GM20000 (cell line): ENCODE data around the gene PEX3.

Source experiments
- DNase-seq: peaks from one replicate; pipeline ENCODE4 v3.0.0; 2012; ENCODE audit warnings: low spot score
- TF ChIP-seq, protein P1 (sequence below): IDR thresholded peaks from 2 replicates; pipeline ENCODE4 v1.5.1; 2012; ENCODE audit warnings: mild to moderate bottlenecking, control low read depth; ENCODE audit errors: extremely low read depth, missing control alignments

PEX3 gene, protein sequence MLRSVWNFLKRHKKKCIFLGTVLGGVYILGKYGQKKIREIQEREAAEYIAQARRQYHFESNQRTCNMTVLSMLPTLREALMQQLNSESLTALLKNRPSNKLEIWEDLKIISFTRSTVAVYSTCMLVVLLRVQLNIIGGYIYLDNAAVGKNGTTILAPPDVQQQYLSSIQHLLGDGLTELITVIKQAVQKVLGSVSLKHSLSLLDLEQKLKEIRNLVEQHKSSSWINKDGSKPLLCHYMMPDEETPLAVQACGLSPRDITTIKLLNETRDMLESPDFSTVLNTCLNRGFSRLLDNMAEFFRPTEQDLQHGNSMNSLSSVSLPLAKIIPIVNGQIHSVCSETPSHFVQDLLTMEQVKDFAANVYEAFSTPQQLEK

DNA sequence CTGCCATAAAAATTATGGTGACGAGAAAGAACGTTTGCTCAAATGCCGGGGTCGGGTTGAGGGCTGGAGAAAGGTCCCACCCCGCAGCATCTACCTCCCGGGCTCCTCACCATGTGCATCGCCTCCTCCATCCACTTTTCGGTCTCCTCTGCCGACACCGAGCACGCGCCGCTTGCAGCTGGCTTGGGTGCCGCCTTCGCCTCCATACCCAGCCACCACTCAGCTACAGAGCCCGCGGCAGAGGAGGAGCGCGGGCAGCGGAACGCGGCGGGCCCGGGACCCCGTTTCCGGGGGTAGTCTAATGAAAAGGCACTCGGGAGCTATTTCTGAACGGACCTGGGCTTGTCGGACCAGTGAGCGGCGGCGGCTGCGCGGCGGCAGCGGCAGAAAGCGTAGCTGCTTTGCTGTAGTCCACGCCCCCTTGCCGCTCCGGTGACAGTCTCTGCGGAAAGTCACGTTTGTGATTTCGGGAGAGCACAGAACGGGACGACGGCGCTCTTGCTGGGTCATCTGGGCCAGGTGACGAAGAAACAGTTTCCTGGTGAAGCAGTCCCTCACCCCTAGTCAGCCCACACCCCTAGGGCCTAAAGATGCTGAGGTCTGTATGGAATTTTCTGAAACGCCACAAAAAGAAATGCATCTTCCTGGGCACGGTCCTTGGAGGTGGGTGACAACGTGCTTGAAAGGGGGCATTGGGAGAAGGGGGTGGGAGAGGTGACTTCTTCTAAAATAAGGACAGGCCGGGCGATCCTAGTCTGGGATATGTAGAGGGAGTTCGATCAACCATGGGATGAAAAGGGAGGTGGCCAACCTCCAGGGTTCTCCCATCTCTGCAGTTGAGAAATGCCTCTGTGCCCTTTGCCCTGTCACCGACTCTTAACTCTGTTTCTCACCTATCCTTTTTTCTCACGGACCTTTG, at the start of gene PEX3, which contains the start of gene ADAT2:
Gene PEX3, plus strand, starts transcription at position 353 of the 919 bp plus-strand sequence. Its CDS starts 238 bp downstream, at position 591.
Gene ADAT2, minus strand, starts transcription at position 243 of the 919 bp plus-strand sequence. Its CDS starts 37 bp downstream, at position 206.
- DNase-seq = peak; percentile 88

DNA sequence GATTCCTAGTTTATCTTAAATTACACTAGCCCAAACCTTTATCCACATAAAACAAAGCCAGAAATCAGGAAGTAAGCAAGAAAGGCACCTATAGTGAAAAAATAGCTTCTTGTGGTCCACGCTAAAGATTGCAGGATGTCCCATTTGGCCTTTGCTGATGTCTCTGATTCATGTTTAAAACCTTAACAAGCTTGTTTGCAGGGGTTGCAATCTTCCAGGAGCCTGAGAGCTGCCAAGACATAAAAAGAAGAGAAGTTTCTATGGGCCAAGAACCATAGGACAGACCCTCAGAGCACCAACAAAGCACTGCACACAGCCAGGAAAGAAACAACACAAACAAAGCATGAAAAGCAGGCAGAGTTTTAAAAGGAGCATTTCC, 49.5 kb upstream of the PEX3 start:
- TF ChIP-seq, protein P1, sequence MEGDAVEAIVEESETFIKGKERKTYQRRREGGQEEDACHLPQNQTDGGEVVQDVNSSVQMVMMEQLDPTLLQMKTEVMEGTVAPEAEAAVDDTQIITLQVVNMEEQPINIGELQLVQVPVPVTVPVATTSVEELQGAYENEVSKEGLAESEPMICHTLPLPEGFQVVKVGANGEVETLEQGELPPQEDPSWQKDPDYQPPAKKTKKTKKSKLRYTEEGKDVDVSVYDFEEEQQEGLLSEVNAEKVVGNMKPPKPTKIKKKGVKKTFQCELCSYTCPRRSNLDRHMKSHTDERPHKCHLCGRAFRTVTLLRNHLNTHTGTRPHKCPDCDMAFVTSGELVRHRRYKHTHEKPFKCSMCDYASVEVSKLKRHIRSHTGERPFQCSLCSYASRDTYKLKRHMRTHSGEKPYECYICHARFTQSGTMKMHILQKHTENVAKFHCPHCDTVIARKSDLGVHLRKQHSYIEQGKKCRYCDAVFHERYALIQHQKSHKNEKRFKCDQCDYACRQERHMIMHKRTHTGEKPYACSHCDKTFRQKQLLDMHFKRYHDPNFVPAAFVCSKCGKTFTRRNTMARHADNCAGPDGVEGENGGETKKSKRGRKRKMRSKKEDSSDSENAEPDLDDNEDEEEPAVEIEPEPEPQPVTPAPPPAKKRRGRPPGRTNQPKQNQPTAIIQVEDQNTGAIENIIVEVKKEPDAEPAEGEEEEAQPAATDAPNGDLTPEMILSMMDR = no peak
- no peak for DNase-seq

More for the DNA sequence above, at the start of gene PEX3, which contains the start of gene ADAT2:
- TF ChIP-seq, protein P1 = no peak

DNA sequence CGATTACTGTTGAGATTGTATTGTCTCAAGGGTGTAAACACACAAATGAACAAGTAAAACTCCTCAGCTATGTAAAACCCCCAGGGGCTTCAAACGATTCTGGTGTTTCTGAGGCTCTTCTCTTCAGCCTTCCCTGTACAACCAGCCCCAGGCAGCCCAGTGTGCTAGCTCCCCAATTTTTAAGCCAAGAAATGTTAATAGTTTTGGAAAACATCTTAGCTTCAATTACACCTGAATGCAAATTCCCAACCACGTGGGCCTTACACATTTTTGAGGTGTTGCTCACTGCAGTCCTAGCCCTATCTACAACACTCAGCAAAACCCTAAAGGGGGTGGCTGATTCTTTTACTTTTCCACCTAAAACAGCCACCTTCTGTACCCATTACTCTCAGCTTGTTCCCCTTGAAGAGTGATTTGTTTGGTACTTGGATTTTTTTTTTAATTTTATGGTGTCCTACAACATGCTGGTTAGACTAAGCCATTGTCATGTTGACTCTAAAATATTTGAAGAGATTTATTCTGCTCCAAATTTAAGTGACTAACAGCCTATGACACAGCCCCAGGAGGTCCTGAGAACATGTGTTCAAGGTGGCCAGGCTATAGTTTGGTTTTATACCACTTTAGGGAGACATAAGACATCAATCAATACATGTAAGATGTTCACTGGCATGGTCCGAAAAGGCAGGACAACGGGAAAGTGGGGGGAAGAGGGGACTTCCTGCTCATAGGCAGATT, 48.8 kb upstream of the PEX3 start:
- TF ChIP-seq, protein P1 = no peak
- DNase-seq = no peak

DNA sequence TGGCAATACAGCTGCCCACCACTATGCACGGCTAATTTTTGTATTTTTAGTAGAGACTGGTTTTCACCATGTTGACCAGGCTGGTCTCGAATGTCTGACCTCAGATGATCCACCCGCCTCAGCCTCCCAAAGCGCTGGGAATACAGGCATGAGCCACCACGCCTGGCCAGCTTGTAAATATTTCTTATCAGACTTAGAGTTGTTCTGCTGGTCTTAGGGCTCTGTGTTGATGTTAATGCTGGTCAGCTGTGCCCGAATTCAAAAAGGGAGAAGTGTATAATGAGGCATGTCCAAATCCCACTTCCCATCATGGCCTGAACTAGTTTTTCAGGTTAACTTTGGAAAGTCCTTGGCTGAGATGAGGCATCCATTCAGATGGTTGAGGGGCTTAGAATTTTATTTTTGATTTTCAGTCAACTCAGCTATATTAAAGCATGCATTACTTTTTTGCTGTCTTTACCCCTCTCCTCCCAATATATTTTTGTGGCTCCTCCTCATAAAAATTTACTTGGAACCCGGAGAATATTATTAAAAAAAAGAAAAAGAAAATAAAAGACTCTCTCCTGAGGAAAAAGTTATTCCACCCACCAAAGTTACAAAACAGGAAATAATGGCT, 47.8 kb upstream of the PEX3 start:
- TF ChIP-seq, protein P1 = no peak
- DNase-seq = no peak

DNA sequence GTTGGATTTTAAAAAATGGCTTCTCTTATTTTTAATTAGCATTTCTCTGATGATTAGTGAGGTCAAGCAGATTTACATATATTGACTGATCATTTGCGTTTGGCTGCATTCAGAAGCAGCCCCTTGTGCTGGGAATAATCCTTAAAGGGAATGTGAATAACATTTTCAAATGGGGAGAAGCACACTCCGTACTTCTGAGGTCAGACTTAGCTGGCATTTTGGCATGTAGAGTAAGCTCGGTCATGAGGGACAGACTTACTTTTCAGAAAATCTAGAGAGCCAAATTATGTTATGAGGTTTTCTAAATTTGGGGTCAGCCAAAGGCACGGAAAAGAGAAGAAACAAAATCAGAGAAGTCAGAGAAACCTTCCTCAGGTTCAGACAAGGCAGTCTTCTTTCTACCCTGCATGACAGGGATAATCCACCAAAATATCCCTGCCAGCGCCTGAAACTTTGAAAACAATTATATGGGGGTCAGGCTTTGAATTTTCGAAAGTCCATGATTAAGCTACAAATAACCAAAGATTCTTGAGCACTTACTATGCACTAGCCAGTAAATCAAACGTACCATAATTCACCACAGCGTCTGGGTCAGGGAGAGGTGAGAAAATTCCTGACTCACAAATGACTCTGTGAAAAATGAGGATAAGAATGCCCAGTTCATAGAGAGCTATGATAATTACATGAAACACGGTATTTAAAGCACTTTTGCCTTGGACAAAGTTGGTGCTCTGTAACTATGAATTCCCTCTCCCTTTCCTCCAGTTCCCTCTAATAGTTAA, 45.0 kb upstream of the PEX3 start:
- no peak for DNase-seq
- TF ChIP-seq, protein P1 = no peak

DNA sequence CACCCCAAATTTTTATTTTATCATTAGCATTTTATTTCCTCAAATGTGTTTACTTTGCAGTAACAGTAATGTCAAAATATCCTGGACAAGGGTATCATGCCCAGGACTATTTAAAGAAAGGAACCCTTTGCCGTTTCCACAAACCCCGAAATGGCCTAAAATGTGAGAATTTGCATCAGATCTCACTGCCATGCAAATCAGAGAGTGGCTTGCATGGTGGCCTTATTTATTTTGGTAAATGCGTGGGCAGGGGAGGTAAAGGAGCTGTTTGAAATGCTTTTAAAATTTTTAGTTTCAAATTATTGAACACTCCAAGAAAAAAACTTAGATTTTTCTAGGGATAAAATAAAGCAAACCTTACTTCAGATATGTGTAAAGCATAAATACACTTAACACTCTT, 43.9 kb upstream of the PEX3 start:
- TF ChIP-seq, protein P1 = no peak
- peak; percentile 19 for DNase-seq
